HG03025 (cell line): ENCODE measurements around the gene FGGY.

Experiments used
- ATAC-seq: cut with Tn5 transposase; IDR thresholded peaks from one replicate; pipeline ENCODE4 v1.9.1; 2021; ENCODE audit warnings: mild to moderate bottlenecking, moderate library complexity; ENCODE audit not compliant: unreplicated experiment, low FRiP score

FGGY gene

DNA sequence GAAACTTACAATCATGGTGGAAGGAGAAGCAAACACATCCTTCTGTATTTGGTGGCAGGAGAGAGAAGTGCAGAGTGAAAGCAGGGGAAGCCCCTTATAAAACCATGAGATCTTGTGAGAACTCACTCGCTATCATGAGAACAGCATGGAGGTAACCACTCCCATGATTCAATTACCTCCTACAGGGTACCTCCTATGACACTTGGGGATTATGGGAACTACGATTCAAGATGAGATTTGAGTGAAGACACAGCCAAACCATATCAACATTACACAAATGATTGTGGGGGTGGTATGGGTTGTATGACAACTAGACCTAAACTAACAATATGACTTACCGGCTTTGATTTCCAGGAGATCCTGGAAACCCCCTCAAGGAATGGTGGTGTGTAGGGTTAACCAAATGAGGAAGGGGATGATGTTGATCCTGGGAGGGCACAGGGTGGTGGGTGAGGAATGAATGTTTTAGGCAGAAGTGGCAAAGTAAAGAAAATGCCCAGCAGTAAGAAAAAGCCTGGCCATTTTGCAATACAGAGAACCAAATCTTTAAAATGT, 80.5 kb downstream of the FGGY start:
- ATAC-seq, result no peak

- ATAC-seq, result no peak
These were observed 81.9 kb downstream of the FGGY start for GRCh38 chr1:59378621-59379370.

- ATAC-seq, result no peak
These were observed 82.5 kb downstream of the FGGY start for GRCh38 chr1:59379371-59379728.

DNA sequence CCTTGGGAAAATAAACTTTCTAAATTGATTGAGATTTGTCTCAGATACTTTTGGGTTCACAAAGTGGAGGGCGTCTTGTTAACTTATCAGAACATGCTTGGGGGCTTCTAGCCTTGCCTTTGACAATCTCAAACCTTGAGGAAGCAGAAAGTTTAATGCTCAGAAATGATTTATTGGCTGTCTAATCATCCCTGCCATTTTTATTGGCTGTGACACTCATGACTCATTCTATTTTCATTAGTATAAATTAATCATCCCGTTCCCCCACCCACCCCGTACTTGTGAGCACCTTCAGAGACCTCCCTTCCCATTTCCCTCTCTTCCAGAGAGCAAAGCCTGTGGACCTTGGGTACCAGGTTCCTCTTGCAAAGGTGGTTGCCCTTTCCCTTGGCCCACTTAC, 87.1 kb downstream of the FGGY start:
- no peak for ATAC-seq

GRCh38 chr1:59384443-59384842, 87.5 kb downstream of the FGGY start:
- ATAC-seq, result no peak

DNA sequence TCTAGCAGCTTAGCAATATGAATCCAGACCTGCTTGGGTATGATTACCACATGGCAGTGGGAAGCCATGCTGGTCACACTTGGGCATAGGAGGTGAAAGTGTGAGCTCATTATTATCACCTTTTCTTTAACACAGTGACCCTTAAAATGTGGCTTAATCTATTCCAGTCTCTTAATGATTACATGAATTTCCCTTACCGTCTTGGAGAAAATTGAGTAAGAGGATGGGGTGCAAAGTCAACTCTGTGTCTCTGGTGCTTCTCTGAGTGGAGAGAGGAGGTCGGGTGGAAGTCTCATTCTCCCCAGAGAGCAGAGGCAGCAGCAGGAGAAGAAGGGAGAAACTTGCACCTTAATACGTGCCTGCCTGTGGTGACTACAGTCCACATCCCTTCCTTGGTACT, 91.3 kb downstream of the FGGY start:
- ATAC-seq, result no peak

- ATAC-seq, result no peak
These were observed 93.0 kb downstream of the FGGY start for GRCh38 chr1:59389847-59390246.

DNA sequence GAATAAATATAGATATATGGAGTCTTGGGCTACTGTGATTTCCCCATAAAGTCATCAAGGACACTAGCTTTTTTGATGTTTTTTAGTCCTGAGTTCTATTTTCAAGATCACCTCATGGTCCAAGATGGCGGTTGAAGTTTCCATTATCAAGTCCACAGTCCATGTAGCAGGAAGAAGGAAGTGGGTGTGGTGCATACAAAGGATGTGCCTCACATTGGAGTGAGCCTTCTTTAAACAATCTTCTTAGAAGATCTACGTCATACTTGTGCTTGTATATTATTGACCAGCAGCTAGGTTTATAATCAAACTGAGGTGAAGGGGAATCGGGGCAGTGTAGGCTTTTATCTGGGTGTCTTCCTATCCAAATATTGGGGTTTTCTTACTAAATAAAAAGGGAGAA, 93.4 kb downstream of the FGGY start:
- no peak for ATAC-seq

GRCh38 chr1:59391212-59392179, 94.6 kb downstream of the FGGY start:
- no peak for ATAC-seq

DNA sequence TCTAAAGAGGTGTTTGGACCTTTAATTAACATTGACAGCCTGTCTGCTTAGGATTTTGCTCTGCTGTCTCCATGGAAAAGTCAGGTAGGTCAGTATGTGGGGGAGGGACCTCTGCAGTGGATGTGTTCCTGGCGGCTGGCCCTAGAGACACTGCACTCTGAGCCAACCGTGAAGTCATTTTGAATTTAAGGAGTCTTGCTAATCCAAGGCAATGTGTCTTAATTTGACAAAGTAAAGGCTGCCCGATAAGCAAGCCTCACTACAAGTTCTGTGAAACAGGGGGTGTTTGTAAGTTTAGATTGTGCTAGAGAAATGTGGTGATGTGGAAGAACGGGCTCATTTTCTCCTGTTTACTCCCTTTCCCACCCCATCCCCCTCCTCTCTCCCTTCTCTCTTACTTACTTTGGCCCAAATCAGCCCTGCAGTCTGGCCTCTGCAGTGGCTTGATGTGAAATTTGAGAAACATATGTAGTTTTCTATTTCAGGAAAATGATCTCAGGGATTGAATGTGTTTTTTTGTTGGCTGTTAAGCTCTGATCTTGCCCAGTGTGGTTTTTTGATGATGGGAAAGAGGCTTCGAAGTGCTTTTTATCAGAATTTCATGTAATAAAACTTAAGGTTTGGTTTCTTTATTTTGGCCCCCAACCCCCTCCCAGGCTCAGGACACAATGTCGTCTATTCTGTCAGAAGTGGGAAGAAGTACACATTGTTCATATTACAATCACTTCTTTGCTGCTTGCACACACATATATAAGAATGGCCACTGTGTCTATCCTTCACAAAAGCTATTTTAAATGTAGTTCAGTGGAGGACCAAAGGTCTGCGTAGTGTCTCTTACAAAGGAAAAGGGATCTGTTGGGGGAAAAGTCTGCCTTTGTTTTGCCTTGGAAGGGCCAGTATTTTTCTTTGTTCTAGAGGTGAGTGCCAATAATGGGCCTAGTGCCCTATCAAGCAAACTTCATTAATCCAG, 96.6 kb downstream of the FGGY start:
- ATAC-seq, result no peak

DNA sequence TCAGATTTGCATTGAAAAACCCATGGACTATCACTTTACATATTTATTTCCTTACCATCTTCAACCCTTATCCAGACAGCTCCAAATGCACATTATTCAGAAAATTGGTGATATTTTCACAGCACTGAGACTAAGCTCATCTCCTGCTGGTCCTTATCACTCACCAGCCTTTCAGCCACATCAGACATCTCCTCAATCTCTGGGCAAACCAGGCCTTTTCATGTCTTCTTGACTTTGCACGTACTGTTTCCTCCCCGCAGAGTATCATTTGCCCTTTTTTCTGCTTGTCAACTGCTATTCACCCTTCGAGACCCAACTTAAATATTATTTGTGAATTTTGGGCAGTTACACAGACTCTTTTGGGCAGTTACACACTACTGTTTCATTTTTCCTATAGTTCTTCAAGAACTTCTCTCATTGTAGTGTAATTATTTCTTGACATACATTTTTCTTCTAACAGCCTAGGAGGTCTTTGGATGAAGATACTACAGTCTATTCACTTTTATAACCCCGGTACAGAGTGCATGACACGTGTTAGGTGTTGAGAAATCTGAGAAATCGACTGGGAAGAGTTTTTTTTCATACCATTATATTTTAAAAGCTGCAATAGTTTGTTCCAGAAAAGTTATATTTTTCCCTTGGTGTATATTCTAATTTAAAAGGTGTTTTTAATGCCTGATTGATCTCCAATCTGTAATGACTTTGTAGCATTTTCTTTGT, 98.0 kb downstream of the FGGY start:
- ATAC-seq, result no peak

- no peak for ATAC-seq
These were observed 99.5 kb downstream of the FGGY start for GRCh38 chr1:59396387-59396786.

- no peak for ATAC-seq
These were observed 100.4 kb downstream of the FGGY start for GRCh38 chr1:59397139-59397858.

- no peak for ATAC-seq
These were observed 102.7 kb downstream of the FGGY start for GRCh38 chr1:59399642-59400041.

DNA sequence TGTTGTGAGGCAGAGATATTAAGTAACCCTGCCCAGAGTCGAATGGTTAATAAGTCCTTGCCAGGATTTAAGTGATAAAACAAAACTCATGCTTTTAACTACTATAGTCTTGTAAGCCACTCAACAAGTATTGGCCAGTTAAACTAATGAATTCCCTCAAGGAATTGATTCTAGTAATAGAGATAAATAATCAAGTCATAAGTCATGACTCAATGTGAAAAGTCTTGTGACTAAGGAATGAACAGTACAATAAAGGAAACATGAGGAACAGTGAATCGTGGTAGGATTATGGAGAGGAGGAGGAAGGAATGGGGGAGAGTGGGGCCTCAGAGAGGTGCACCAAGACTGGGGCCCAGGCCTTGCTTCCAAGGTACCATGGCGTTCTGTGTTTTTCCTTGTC, 104.7 kb downstream of the FGGY start:
- no peak for ATAC-seq

- no peak for ATAC-seq
These were observed 107.9 kb downstream of the FGGY start for GRCh38 chr1:59404796-59405195.

DNA sequence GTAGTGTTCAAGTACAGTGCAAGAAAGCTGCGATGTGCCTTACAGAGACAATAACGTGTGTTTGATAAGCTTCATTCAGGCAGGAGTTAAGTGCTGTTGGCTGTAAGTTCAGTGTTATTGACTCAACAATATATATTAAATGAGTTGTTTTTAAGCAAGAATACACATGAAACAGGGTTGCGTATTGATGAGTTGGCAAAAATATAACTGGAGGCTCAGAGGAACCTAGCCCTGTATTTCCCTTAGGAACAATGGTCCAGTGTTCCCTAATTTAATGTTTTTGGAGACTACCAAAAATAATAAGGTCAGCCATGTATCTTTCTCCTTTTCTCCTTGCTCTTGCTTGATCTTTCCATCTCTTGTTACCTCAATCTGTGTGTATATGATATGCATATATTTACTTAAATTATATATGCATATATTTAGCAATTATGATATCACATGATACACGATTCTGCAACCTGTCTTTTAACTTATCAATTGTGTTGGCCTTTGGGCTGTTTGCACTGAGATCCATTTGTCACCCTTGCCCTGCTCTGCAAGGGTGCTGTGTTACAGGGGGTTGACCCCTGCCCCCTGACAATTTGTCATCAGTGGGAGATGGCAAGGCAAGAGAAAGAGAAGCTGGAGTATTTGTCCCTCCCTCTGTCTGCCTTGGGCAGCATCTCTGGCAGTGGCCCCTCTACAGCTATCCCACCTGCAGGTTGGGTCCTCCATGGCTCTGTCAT, 109.7 kb downstream of the FGGY start:
- ATAC-seq, result no peak

DNA sequence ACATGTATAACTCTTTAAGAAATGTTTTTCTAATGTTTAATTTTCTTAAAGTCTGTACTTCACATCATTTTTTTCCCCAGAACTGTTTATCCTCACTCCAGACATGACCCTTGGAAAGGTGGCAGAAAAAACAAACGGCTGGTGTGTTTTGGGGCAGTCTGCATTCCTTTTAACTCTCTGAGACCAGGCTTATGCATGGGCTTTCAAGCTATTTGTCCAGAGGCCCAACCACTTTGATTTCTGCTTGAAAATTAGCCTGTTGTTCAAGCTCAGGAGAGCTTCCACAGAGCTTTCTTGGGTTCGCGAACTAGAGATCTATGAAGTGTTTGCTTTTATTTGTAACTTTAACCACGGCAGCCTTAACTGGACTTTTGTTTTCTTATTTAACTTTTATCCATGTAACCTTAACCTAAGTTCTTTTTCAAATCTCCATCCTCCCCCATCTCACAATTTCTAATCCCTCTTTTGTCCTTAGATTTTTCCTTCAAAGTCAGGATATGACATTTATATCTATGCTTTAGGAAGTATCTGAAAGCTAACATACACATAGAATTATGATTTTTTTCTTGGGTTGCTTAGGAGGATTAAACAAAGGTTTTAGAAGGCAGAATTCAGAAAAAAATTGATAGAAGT, 111.8 kb downstream of the FGGY start:
- no peak for ATAC-seq
